Right lobe of liver (tissue), 4 donors: Measurements from ENCODE around the gene JMY.

Experiments
- CTCF ChIP-seq, 4 donors: fragments of 200-600 bp in 3 of 4; fragments of 450-650 bp in 1 of 4; IDR thresholded peaks; one replicate each; pipeline versions ENCODE4 v1.5.1 to v1.8.0; 2016 to 2022; ENCODE audit warnings: antibody characterized with exemption in 4 of 4, mild to moderate bottlenecking in 2 of 4
- POLR2A ChIP-seq: fragments of 450-650 bp; IDR thresholded peaks from one replicate; pipeline ENCODE4 v1.6.1; 2017; ENCODE audit warnings: antibody characterized with exemption, mild to moderate bottlenecking
- donor health status: DM: no; HTN: no; CAD: no.
- donor health status: DM: no; HTN: no; CAD: no.
- donor health status: DM: no; HTN: yes; CAD: no.

GRCh38 chr5:79206541-79206940, 29.4 kb upstream of the JMY start:
- TF ChIP-seq CTCF (IDR thresholded peaks at IDR 0.05) = no peak
- TF ChIP-seq POLR2A = no peak
